Caco-2 (cell line): ENCODE measurements around the gene RETNLB. TPM values are rescaled to one million over a fixed set of nuclear protein-coding genes. Genes with fewer than 3 reads are reported as not detected.

Experiments used
- BruUV-seq: library from RNA; stranded (reverse); fragments of 400-500 nt; replicated peaks from 2 replicates; lab custom pipeline; 2021; lab: Mats Ljungman, UMichigan
- CTCF ChIA-PET: fragments of 300-600 bp; sonication (Branson Sonifier 250); formaldehyde crosslinking; loops from one replicate; lab custom pipeline; 2022; ENCODE audit warnings: antibody characterized with exemption; lab: Charles Lee
- POLR2A ChIA-PET: fragments of 300-600 bp; sonication (Branson Sonifier 250); formaldehyde crosslinking; loops from one replicate; lab custom pipeline; 2022; ENCODE audit warnings: antibody characterized with exemption; lab: Charles Lee
- DNase-seq, 2 experiments: peaks; one replicate each; pipeline versions ENCODE4 v3.0.0 to v3.0.0-alpha.2; 2020 to 2022
- H3K27me3 ChIP-seq: replicated peaks from 2 replicates; pipeline ENCODE4 v1.6.0; 2011; ENCODE audit warnings: low read length; ENCODE audit not compliant: control insufficient read depth, insufficient read depth
- H3K36me3 ChIP-seq: 2 replicates; pipeline ENCODE4 v1.5.1; 2011; ENCODE audit warnings: low read length; ENCODE audit not compliant: control insufficient read depth, insufficient read depth
- H3K4me1 ChIP-seq: fragments of 250-450 bp; sonication (Bioruptor Pico); 2 replicates; pipeline ENCODE4 v1.5.1; 2020; ENCODE audit warnings: mild to moderate bottlenecking
- H3K4me3 ChIP-seq: 2 replicates; pipeline ENCODE4 v1.5.1; 2011; ENCODE audit warnings: low read depth, mild to moderate bottlenecking, control low read depth, low read length
- H3K9me3 ChIP-seq: fragments of 250-450 bp; sonication (Bioruptor Pico); 2 replicates; pipeline ENCODE4 v1.5.1; 2020; ENCODE audit warnings: mild to moderate bottlenecking, moderate library complexity
- H3K27ac Mint-ChIP-seq: one replicate; pipeline ENCODE4 v1.8.0; 2022; ENCODE audit warnings: mixed read lengths; ENCODE audit not compliant: unreplicated experiment
- H3K27me3 Mint-ChIP-seq: one replicate; pipeline ENCODE4 v1.8.0; 2022; ENCODE audit warnings: mixed read lengths; ENCODE audit not compliant: insufficient read depth, unreplicated experiment
- H3K36me3 Mint-ChIP-seq: one replicate; pipeline ENCODE4 v1.8.0; 2022; ENCODE audit warnings: mild to moderate bottlenecking, mixed read lengths; ENCODE audit not compliant: insufficient read depth, unreplicated experiment
- H3K4me1 Mint-ChIP-seq: one replicate; pipeline ENCODE4 v1.8.0; 2022; ENCODE audit warnings: low read depth, mixed read lengths; ENCODE audit not compliant: unreplicated experiment
- H3K4me3 Mint-ChIP-seq: one replicate; pipeline ENCODE4 v1.8.0; 2022; ENCODE audit warnings: mild to moderate bottlenecking, moderate library complexity, mixed read lengths; ENCODE audit not compliant: unreplicated experiment
- H3K9me3 Mint-ChIP-seq: one replicate; pipeline ENCODE4 v1.8.0; 2022; ENCODE audit warnings: mixed read lengths; ENCODE audit not compliant: unreplicated experiment
- CTCF ChIP-seq, 2 experiments: fragments of 200-600 bp in 1 of 2; IDR thresholded peaks; 1 replicate in 1 of 2; 2 replicates in 1 of 2; pipeline versions ENCODE4 v1.5.1 to v1.8.0; 2011 to 2022; ENCODE audit warnings: antibody characterized with exemption in 1 of 2, control low read depth in 1 of 2, inconsistent platforms in 1 of 2, low read depth in 1 of 2, low read length in 1 of 2, mild to moderate bottlenecking in 1 of 2, moderate library complexity in 1 of 2; ENCODE audit not compliant: insufficient read depth in 1 of 2, severe bottlenecking in 1 of 2, unreplicated experiment in 1 of 2
- intact Hi-C: fragments of 100-400 bp; cut with micrococcal nuclease; formaldehyde crosslinking; loops from one replicate; pipeline ENCODE4 v1.10.0; 2022; ENCODE audit not compliant: unreplicated experiment
- total RNA-seq: library from RNA; stranded (reverse); gene quantifications from 2 replicates; pipeline ENCODE4 v1.2.3, GENCODE V29; 2022

The RETNLB gene
- total RNA-seq, 1 experiment from 2014 or later, result not detected

GRCh38 chr3:108724101-108724500 is 33.1 kb downstream of the RETNLB start:
- no peak overlapping the region for H3K27ac Mint-ChIP-seq
- intact Hi-C loops, result no loop called here
- Histone ChIP-seq H3K9me3 (no peaks in the 10 kb centered on the region), H3K4me3 (no peak overlapping the region), H3K27me3 (no peaks in the 10 kb centered on the region), H3K36me3 (no peaks in the 10 kb centered on the region), H3K4me1 (no peaks in the 10 kb centered on the region)
- BruUV-seq, result no TSS peak
- no peaks in the 10 kb centered on the region for H3K9me3 Mint-ChIP-seq
- no peaks in the 10 kb centered on the region for H3K36me3 Mint-ChIP-seq
- CTCF ChIA-PET, result no interaction called here
- no peaks in the 10 kb centered on the region for H3K4me1 Mint-ChIP-seq
- TF ChIP-seq CTCF (IDR thresholded peaks at IDR 0.05; ENCODE audit: insufficient read depth in 1 of 2, low read depth in 1 of 2, low read length in 1 of 2, severe bottlenecking in 1 of 2, unreplicated experiment in 1 of 2), result no peak
- H3K4me3 Mint-ChIP-seq, result no peak overlapping the region
- DNase-seq, result no peak
- no peaks in the 10 kb centered on the region for H3K27me3 Mint-ChIP-seq
- POLR2A ChIA-PET, result no interaction called here

- no peak for TF ChIP-seq CTCF (IDR thresholded peaks at IDR 0.05; ENCODE audit: insufficient read depth in 1 of 2, low read depth in 1 of 2, low read length in 1 of 2, severe bottlenecking in 1 of 2, unreplicated experiment in 1 of 2)
- intact Hi-C loops, result no loop called here
- DNase-seq, result no peak
- H3K9me3 Mint-ChIP-seq, result no peaks in the 10 kb centered on the region
- no peaks in the 10 kb centered on the region for H3K27me3 Mint-ChIP-seq
- Histone ChIP-seq H3K27me3 (no peaks in the 10 kb centered on the region), H3K36me3 (no peaks in the 10 kb centered on the region), H3K4me1 (no peaks in the 10 kb centered on the region), H3K4me3 (no peak overlapping the region), H3K9me3 (no peaks in the 10 kb centered on the region)
- H3K4me3 Mint-ChIP-seq, result no peak overlapping the region
- CTCF ChIA-PET, result no interaction called here
- H3K36me3 Mint-ChIP-seq, result no peaks in the 10 kb centered on the region
- POLR2A ChIA-PET, result no interaction called here
- no peak overlapping the region for H3K27ac Mint-ChIP-seq
- H3K4me1 Mint-ChIP-seq, result no peaks in the 10 kb centered on the region
- BruUV-seq, result no TSS peak
Observed at GRCh38 chr3:108722724-108723123, 34.5 kb downstream of the RETNLB start.

GRCh38 chr3:108719178-108719806 is 37.9 kb downstream of the RETNLB start:
- Histone ChIP-seq H3K4me3 (no peak overlapping the region), H3K4me1 (no peaks in the 10 kb centered on the region), H3K27me3 (no peaks in the 10 kb centered on the region; the same call in 1 of the 2 replicates), H3K9me3 (no peaks in the 10 kb centered on the region), H3K36me3 (no peaks in the 10 kb centered on the region)
- DNase-seq, result no peak
- TF ChIP-seq CTCF (IDR thresholded peaks at IDR 0.05; ENCODE audit: insufficient read depth in 1 of 2, low read depth in 1 of 2, low read length in 1 of 2, severe bottlenecking in 1 of 2, unreplicated experiment in 1 of 2), result no peak
- no peaks in the 10 kb centered on the region for H3K27me3 Mint-ChIP-seq
- ChIA-PET POLR2A (no interaction called here), CTCF (no interaction called here)
- intact Hi-C loops, result no loop called here
- no peak overlapping the region for H3K4me3 Mint-ChIP-seq
- H3K9me3 Mint-ChIP-seq, result no peaks in the 10 kb centered on the region
- no peak overlapping the region for H3K27ac Mint-ChIP-seq
- H3K36me3 Mint-ChIP-seq, result no peaks in the 10 kb centered on the region
- no peaks in the 10 kb centered on the region for H3K4me1 Mint-ChIP-seq
- no TSS peak for BruUV-seq
